Esophagus squamous epithelium (tissue), 5 donors: Measurements from ENCODE around the gene SNRPD2. TPM values are rescaled to one million over a fixed set of nuclear protein-coding genes. Genes with fewer than 3 reads are reported as not detected.

Experiments
- DNase-seq: peaks from one replicate; lab custom pipeline; 2025; lab: John Stamatoyannopoulos, UW
- H3K27ac ChIP-seq, 4 donors: fragments of 200-600 bp; sonication (generic); one replicate each; pipeline ENCODE4 v1.5.1; 2016 to 2019; ENCODE audit warnings: mild to moderate bottlenecking in 1 of 4
- H3K27me3 ChIP-seq, 4 donors: fragments of 200-600 bp; sonication (generic); 1 replicate in 3 of 4; 2 replicates in 1 of 4; pipeline versions ENCODE4 v1.5.1 to v1.6.0; 2017 to 2021; ENCODE audit warnings: antibody characterized with exemption in 1 of 4
- H3K36me3 ChIP-seq, 3 donors: fragments of 200-600 bp; sonication (generic); one replicate each; pipeline ENCODE4 v1.5.1; 2016 to 2019
- H3K4me1 ChIP-seq, 3 donors: fragments of 200-600 bp; sonication (generic); one replicate each; pipeline ENCODE4 v1.5.1; 2017 to 2019
- H3K4me3 ChIP-seq, 4 donors: fragments of 200-600 bp; sonication (generic); 1 replicate in 3 of 4; 2 replicates in 1 of 4; pipeline ENCODE4 v1.5.1; 2016 to 2019; ENCODE audit warnings: mild to moderate bottlenecking in 2 of 4, moderate library complexity in 1 of 4
- H3K9me3 ChIP-seq, 3 donors: fragments of 200-600 bp; sonication (generic); one replicate each; pipeline ENCODE4 v1.5.1; 2016 to 2019
- POLR2A ChIP-seq, 4 donors: fragments of 450-650 bp; IDR thresholded peaks; one replicate each; pipeline ENCODE4 v1.6.1; 2017; ENCODE audit warnings: antibody characterized with exemption in 4 of 4, mild to moderate bottlenecking in 4 of 4, moderate library complexity in 3 of 4
- WGBS, 2 donors: methylation state at CpG; one replicate each; pipeline ENCODE4 v1.1.5; 2018; 5-methylcytosine and 5-hydroxymethylcytosine counted together
- intact Hi-C: fragments of 100-400 bp; cut with DNase I; formaldehyde crosslinking; loops from one replicate; pipeline ENCODE4 v1.15.0; 2022
- total RNA-seq, 4 donors: library from RNA; depleted of rRNA; stranded (reverse); fragments of >200 nt; gene quantifications; one replicate each; pipeline ENCODE4 v1.1.0, GENCODE V29; 2016
- TF ChIP-seq, protein P1 (sequence below), 6 experiments: fragments of 450-650 bp in 4 of 6; fragments of 200-600 bp in 2 of 6; sonication (generic) in 2 of 6; IDR thresholded peaks; one replicate each; pipeline ENCODE4 v1.5.1; 2016 to 2019; ENCODE audit warnings: antibody characterized with exemption in 6 of 6, mild to moderate bottlenecking in 4 of 6, moderate library complexity in 4 of 6
- donor health status: DM: yes; HTN: yes; CAD: no.

SNRPD2 gene
- total RNA-seq, 4 donors from 2014 or later = 131 to 240 (median 186) TPM

DNA sequence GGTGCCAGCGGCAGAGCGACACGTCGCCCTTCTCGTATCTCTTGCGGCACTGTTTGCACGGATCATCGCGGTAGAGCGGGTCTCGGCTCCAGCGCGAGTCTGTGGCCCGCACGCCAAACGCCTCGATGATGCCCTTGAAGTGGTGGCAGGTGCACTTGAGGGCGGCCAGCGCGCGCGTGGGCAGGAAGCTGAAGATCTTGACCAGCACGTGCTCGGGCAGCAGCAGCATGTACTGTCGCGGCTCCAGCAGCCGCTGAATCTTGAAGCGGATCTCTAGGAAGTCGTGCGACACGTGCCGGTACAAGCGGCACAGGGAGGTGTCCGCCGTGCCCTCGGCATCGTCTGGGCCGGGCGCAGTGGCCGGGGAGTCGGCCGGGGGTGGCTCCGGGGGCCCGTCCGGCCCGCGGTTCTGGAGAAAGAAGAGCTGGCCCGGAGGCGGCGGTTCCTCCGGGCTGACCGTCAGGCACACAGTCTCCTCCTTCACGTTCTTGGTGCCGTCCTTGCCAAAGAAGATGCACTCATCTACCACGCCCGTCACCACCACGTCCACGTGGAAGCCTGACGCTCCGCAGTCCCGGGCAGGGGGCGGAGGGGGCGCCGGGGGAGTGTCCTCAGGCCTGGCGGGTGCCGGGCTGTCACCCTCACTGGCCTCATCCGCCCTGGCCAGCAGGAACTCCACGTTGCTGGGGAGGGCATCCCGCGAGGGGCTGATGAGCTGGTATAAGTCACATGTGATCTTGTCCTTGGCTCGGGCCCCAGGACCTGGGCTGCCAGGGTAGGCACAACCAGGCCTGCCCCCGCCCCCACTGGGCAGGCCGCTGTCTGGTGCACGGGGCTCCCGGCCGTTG lies 20.3 kb upstream of the SNRPD2 start:
- WGBS, 2 donors = 93 to 95% methylated on average over 14 to 26 of the region's 76 CpGs
- peaks cover 3 to 38% (median 5%) of the 10 kb centered on the region in 3 donors for H3K4me1 ChIP-seq
- no peak overlapping the region for H3K4me3 ChIP-seq
- H3K9me3 ChIP-seq = no peaks in the 10 kb centered on the region
- no peak overlapping the region for H3K27ac ChIP-seq
- intact Hi-C loops = loop anchor here (10.0 kb wide), 1 partner anchor 53 kb away; the partner anchor contains the start of gene SIX5
- peaks cover 18 to 49% (median 21%) of the 10 kb centered on the region in 3 donors for H3K36me3 ChIP-seq
- TF ChIP-seq, protein P1, sequence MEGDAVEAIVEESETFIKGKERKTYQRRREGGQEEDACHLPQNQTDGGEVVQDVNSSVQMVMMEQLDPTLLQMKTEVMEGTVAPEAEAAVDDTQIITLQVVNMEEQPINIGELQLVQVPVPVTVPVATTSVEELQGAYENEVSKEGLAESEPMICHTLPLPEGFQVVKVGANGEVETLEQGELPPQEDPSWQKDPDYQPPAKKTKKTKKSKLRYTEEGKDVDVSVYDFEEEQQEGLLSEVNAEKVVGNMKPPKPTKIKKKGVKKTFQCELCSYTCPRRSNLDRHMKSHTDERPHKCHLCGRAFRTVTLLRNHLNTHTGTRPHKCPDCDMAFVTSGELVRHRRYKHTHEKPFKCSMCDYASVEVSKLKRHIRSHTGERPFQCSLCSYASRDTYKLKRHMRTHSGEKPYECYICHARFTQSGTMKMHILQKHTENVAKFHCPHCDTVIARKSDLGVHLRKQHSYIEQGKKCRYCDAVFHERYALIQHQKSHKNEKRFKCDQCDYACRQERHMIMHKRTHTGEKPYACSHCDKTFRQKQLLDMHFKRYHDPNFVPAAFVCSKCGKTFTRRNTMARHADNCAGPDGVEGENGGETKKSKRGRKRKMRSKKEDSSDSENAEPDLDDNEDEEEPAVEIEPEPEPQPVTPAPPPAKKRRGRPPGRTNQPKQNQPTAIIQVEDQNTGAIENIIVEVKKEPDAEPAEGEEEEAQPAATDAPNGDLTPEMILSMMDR (IDR thresholded peaks at IDR 0.05) = no peak
- no peak for TF ChIP-seq POLR2A (IDR thresholded peaks at IDR 0.05)
- H3K27me3 ChIP-seq = no peaks in the 10 kb centered on the region
- DNase-seq = no peak

DNA sequence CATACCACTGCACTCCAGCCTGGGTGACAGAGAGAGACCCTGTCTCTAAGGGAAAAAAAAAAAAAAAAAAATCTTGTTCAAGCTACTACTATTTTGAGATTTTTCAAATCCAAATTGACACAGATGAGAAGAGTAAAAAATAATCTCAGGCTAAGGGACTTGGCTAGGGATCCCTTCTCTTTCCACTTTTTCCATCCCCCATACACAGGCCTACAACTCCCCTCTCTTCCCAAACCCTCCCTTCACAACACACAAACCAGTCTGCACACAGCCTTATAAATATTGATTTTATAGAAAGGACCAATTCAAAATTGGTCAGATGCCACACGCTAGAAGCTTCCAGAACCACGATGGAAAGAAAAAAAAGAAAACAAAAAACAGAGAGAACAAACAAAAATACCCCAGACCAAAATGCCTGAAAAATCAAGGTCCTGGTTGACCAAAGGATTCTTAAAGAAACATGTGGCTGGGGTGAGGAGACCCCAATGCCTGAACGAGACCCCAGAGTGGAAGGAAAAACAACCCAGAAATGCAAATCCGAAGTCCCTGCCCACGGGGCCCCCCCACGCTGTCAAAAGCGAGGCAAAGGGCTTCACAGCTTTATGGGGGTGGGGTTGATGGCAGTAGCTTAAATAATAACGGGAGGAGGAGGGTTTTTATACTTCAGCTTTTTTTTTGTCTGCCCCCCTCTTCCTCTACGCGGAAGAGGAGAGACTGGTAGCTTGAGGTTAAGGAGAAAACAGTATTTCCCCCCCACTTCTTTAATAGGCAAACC lies 18.8 kb upstream of the SNRPD2 start:
- no peak for DNase-seq
- Histone ChIP-seq H3K9me3 (no peaks in the 10 kb centered on the region), H3K27ac (no peak overlapping the region), H3K36me3 (peaks cover 18 to 49% (median 21%) of the 10 kb centered on the region in 3 donors), H3K4me1 (peaks cover 0 to 23% (median 0%) of the 10 kb centered on the region in 3 donors), H3K27me3 (no peaks in the 10 kb centered on the region), H3K4me3 (no peak overlapping the region)
- no peak for TF ChIP-seq POLR2A (IDR thresholded peaks at IDR 0.05)
- TF ChIP-seq, protein P1 (IDR thresholded peaks at IDR 0.05) = no peak
- intact Hi-C loops = loop anchor here (10.0 kb wide), 1 partner anchor 54 kb away; the partner anchor contains the start of gene SIX5
- 62 to 68% methylated on average over 10 of the region's 10 CpGs for WGBS, 2 donors

DNA sequence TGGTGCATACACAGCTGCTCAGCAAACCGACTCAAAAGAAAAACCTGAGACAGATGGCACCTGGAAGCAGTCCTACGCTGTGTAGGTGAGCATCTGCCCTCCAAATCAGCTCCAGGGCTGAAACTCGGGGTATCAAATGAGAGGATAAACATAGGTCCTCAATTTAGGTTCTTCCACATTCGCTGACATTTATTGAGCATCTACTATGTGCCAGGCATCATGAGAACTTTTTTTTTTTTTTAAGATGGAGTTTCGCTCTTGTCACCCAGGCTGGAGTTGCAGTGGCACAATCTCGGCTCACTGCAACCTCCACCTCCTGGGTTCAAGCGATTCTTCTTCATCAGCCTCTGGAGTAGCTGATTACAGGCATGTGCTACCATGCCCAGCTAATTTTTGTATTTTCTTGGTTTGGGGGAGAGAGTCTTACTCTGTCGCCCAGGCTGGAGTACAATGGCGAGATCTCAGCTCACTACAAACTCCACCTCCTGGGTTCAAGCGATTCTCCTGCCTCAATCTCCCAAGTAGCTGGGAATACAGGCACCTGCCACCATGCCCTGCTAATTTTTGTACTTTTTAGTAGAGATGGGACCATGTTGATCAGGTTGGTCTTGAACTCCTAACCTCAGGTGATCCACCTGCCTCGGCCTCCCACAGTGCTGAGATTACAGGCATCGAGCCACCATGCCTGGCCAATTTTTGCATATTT lies 14.1 kb upstream of the SNRPD2 start:
- Histone ChIP-seq H3K4me3 (no peak overlapping the region), H3K27me3 (no peaks in the 10 kb centered on the region), H3K4me1 (no peaks in the 10 kb centered on the region), H3K9me3 (no peaks in the 10 kb centered on the region), H3K27ac (no peak overlapping the region), H3K36me3 (peaks cover 0 to 50% (median 0%) of the 10 kb centered on the region in 3 donors)
- TF ChIP-seq POLR2A (IDR thresholded peaks at IDR 0.05) = no peak
- TF ChIP-seq, protein P1 (IDR thresholded peaks at IDR 0.05) = no peak
- intact Hi-C loops = no loop called here
- no peak for DNase-seq
- 84 to 88% methylated on average over 10 to 11 of the region's 12 CpGs for WGBS, 2 donors

DNA sequence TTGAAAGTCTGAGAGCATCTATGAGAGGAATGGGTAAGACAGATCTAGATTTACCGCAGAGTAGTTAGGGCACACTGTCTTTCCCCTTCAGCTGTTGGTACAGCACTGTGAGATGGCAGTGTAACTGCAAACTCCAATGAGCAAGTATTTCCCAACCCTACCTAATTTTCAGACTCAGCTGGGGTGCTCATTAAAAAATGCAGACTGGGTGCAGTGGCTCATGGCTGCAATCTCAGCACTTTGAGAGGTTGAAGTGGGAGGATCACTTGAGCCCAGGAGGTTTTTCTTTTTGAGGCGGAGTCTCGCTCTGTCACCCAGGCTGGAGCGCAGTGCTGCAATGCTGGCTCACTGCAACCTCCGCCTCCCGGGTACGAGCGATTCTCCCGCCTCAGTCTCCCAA lies 13.4 kb upstream of the SNRPD2 start:
- Histone ChIP-seq H3K36me3 (peaks cover 0 to 44% (median 0%) of the 10 kb centered on the region in 3 donors), H3K27me3 (no peaks in the 10 kb centered on the region), H3K27ac (no peak overlapping the region), H3K4me1 (no peaks in the 10 kb centered on the region), H3K4me3 (no peak overlapping the region), H3K9me3 (no peaks in the 10 kb centered on the region)
- WGBS, 2 donors = 89 to 99% methylated on average over 3 to 7 of the region's 9 CpGs
- DNase-seq = no peak
- TF ChIP-seq POLR2A (IDR thresholded peaks at IDR 0.05) = no peak
- TF ChIP-seq, protein P1 (IDR thresholded peaks at IDR 0.05) = no peak
- intact Hi-C loops = no loop called here
